ENCODE results near the gene IGF2R.
"Not testable (repeated sequence)": the region's sequence is repeated elsewhere in the genome, so short reads cannot be mapped to it uniquely, and the experiment has no call there.

IGF2R gene

DNA sequence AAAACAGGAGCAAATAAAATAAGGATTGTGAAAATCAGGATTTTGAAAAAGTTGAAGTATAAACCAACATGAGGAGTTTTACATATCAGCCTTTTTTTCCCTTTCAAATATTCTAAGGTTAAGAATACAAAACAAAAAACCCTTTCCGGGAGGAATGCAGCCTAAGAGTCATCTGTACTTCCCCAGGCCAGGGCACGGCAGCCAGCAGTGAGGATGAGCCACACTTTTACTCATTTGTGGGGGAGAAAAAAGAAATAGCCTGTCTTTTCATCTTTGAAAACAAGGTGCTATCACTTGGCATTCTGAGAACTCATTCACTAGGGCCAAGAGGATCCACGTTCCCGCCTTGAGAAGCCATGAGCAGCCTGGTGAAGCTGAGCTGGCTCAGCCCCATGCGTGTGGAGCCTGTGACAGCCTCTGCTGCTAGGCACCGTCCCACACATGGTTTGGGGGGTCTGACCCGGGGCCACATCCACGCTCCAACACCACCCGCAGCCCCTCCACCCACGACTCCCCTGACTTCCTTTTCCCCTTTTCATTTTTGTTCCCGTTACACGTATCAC lies 164.0 kb downstream of the IGF2R start:
- H3K9me3 ChIP-seq (ENCODE audit: control insufficient read depth, low read length): no peaks in the 10 kb centered on the region
- H3K36me3 ChIP-seq (ENCODE audit: control insufficient read depth, insufficient read depth, low read length): no peaks in the 10 kb centered on the region
- H3K27me3 ChIP-seq (ENCODE audit: control insufficient read depth, insufficient read depth, low read length): no peaks in the 10 kb centered on the region
- no peak overlapping the region for H3K9ac ChIP-seq (ENCODE audit: low read length)
- H3K4me1 ChIP-seq (ENCODE audit: control insufficient read depth, insufficient read depth, low read length): peaks cover 6% of the 10 kb centered on the region
- H3K4me3 ChIP-seq (ENCODE audit: low read length): no peak overlapping the region

DNA sequence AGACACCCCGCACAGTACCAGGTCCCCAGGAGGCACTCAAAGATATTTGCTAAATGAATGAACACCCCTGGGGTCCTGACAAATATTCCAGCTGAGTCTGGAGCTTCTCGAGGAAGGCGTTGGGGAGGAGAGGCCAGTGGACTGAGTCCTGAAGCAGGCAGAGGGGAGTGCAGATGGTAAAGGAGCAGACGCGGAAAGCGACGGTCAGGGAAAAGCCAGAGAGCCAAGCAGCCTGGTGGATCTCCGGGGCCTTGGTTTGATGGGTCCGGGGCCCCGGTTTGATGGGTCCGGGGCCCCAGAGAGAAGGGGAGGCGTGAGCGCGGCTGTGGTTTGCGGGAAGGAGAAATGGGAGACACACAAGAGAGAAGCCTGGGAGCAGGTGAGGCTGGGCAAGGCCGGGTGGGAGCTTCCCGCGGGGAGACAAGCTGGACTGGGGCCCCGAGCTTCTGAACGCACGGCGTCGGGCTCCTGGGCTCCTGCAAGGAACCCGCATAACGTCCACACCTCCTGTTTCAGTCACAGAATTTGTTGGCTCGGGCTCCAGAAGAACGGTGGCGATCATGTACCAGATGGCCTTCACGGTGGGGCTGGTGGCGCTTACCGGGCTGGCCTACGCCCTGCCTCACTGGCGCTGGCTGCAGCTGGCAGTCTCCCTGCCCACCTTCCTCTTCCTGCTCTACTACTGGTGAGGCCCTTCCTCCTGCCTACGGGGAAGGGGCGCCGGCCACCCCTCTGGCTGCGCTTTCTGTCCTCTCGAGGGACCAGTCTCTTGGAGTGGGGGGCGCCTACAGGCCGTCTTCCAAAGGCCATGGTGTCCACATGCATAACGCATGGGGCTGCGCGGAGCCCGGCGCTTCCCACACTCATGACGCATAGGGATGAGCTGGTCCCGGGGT lies 164.8 kb downstream of the IGF2R start:
- peaks cover 12% of the 10 kb centered on the region for H3K4me1 ChIP-seq (ENCODE audit: control insufficient read depth, insufficient read depth, low read length)
- no peaks in the 10 kb centered on the region for H3K36me3 ChIP-seq (ENCODE audit: control insufficient read depth, insufficient read depth, low read length)
- no peak overlapping the region for H3K4me3 ChIP-seq (ENCODE audit: low read length)
- H3K9me3 ChIP-seq (ENCODE audit: control insufficient read depth, low read length): no peaks in the 10 kb centered on the region
- H3K9ac ChIP-seq (ENCODE audit: low read length): no peak overlapping the region
- no peaks in the 10 kb centered on the region for H3K27me3 ChIP-seq (ENCODE audit: control insufficient read depth, insufficient read depth, low read length)

DNA sequence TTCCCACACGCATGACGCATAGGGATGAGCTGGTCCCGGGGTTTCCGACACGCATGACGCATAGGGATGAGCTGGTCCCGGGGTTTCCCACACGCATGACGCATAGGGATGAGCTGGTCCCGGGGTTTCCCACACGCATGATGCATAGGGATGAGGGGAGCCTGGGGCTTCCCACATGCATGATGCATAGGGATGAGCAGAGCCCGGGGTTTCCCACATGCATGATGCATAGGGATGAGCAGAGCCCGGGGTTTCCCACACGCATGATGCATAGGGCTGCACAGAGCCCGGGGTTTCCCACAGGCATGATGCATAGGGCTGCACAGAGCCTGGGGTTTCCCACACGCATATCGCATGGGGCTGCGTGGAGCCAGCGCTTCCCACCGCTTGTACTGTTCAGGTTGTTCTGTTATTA lies 165.5 kb downstream of the IGF2R start:
- H3K4me3 ChIP-seq (ENCODE audit: low read length); H3K36me3 ChIP-seq (ENCODE audit: control insufficient read depth, insufficient read depth, low read length); H3K9ac ChIP-seq (ENCODE audit: low read length); H3K27me3 ChIP-seq (ENCODE audit: control insufficient read depth, insufficient read depth, low read length); H3K9me3 ChIP-seq (ENCODE audit: control insufficient read depth, low read length): not testable (repeated sequence)
- peaks cover 12% of the 10 kb centered on the region for H3K4me1 ChIP-seq (ENCODE audit: control insufficient read depth, insufficient read depth, low read length)

DNA sequence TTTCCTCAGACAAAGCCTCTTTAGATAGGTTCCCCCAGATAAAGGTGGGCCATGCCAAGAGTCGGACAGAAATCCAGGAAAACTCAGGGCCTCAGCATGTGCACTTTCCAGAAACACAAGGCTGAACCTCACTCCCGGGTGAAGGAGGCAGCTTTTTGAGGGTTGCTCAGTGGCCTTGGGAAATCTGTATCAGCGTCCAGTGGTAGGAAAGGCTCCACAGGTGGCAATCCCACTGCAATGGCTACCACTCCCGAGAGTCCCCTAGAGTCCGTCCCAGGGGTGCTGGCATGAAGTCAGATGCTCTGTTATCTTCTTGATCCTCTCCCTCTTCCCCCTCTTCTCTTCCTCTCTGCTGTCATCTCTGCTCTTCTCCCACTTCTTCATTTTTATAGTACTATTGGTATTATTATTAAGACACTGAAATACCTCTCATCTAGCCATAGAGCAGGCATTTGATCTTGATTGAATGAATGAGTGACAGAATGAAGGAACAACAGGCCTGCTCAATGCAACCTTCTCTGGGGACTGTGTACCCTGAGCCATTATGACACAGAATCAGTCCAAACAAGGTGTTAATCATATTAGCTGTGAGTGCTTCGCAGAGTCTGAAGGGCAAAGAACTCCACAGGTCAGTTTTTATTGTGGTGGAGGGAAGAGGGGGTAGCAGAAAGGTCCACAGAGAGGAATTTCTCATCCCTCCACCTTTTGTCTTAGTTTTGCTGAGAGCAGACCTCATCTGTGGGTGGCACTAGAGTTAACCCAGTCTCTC lies 166.1 kb downstream of the IGF2R start:
- Histone ChIP-seq H3K9ac (ENCODE audit: low read length) (no peak overlapping the region), H3K9me3 (ENCODE audit: control insufficient read depth, low read length) (no peaks in the 10 kb centered on the region), H3K36me3 (ENCODE audit: control insufficient read depth, insufficient read depth, low read length) (no peaks in the 10 kb centered on the region), H3K27me3 (ENCODE audit: control insufficient read depth, insufficient read depth, low read length) (no peaks in the 10 kb centered on the region), H3K4me1 (ENCODE audit: control insufficient read depth, insufficient read depth, low read length) (peaks cover 12% of the 10 kb centered on the region), H3K4me3 (ENCODE audit: low read length) (no peak overlapping the region)

DNA sequence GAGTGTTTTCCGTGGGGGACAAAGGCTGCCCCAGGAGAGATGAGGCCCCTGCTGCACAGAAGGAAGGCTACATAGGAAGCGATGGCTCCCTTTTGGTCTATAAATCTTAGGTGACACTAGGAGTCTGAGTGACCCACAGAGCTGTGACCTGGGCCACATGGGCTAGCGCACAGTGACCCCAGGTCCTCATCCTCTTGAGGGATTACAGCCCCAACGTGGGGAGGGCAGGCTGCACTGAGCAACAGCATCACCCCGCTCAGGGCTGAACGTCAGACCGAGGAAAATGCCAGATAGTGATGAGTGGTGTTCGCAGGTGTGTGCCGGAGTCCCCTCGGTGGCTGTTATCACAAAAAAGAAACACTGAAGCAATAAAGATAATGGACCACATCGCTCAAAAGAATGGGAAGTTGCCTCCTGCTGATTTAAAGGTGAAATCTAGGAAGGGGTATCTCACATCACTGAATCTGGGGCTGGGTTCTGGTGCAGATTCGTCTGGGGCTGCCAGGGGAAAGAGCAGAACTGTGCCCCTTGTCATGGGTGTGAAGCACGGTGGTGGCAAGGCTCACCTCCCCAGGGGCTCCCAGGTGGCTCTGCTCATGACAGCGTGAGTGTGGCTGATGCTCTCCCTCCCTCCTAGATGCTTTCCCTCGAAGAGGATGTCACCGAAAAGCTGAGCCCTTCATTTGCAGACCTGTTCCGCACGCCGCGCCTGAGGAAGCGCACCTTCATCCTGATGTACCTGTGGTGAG lies 167.2 kb downstream of the IGF2R start:
- Histone ChIP-seq H3K9me3 (ENCODE audit: control insufficient read depth, low read length) (no peaks in the 10 kb centered on the region), H3K27me3 (ENCODE audit: control insufficient read depth, insufficient read depth, low read length) (no peaks in the 10 kb centered on the region), H3K4me3 (ENCODE audit: low read length) (no peak overlapping the region), H3K9ac (ENCODE audit: low read length) (no peak overlapping the region), H3K36me3 (ENCODE audit: control insufficient read depth, insufficient read depth, low read length) (no peaks in the 10 kb centered on the region), H3K4me1 (ENCODE audit: control insufficient read depth, insufficient read depth, low read length) (peaks cover 12% of the 10 kb centered on the region)

DNA sequence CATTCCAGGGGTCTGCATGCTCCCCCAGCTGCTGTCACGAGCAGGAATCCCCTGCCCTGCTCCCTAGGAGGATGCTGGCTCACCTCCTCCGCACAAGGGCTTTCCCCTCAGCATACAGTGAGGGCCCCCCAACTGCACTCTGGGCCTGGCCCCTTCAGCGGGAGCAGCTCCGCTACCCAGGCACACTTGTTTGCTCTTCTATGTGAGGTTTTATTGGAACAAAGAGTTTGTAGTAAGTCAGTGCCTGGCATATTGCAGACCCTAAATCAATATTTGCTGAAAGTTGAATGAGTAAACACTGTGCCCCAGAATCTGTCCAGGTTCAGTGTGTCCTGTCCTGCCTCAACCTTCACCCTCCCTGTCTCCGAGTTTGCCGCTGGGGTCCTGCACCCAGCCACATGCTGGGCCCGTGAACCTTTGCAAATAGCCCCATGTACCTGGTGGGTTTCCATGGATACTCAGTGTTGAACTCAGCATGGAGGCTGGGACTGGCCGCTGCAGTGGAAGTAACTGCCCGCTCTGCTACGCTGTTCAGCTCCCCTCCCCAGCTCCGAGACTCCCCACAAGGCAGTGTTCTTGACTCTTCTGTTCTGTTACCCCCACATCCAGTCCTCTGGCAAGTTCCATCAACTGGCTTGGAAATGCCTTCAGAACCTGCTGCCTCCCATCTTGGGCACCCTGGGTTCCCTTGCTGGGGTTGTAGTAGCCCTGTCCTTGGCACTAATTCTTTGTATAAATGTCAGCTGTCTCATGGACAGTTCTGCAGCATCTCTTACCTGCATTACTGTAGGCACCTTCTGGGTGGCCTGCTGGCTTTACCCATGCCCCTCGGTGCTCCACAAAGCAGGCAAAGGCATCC lies 168.5 kb downstream of the IGF2R start:
- Histone ChIP-seq H3K9me3 (ENCODE audit: control insufficient read depth, low read length) (no peaks in the 10 kb centered on the region), H3K9ac (ENCODE audit: low read length) (no peak overlapping the region), H3K36me3 (ENCODE audit: control insufficient read depth, insufficient read depth, low read length) (no peaks in the 10 kb centered on the region), H3K4me1 (ENCODE audit: control insufficient read depth, insufficient read depth, low read length) (peaks cover 12% of the 10 kb centered on the region), H3K27me3 (ENCODE audit: control insufficient read depth, insufficient read depth, low read length) (no peaks in the 10 kb centered on the region), H3K4me3 (ENCODE audit: low read length) (no peak overlapping the region)

DNA sequence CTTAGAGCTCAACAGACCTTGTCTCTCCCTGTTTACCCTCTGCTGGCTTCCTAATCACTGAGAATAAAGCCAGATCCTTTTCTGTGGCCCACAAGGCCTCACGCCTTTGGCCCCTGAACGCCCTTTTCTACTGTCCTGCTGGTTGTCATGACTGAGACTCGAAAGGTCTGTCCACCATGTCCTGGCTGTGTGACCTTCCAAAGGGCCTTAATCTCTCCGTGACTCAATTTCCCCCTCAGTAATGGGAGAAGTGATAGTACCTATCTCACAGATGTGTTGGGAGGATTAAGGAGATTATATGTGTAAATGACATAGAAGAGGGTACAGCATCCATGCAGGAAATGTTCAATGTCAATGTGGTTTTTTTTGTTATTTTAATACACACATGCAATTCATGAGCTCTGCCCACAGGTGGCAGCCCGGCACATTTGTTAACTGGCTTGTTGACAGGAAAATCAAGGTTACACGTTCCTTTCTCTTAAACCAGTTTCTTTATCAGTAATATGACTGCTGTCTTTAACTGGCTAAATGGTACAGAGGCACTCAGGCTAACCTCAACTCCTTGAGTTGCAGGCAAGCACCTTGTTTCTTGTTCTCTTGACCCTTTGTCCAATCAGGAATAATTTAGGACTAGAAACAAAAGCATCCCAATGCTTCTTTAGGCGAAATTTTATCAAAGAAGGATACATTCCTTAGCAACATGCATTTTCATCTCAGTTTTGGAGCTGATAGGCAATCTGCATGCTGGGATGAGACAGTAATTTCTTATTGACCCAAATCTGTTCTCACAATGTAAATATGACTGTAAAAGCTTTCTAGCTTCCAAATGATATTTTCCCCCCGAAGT lies 169.3 kb downstream of the IGF2R start:
- Histone ChIP-seq H3K4me3 (ENCODE audit: low read length) (no peak overlapping the region), H3K4me1 (ENCODE audit: control insufficient read depth, insufficient read depth, low read length) (peaks cover 12% of the 10 kb centered on the region), H3K9ac (ENCODE audit: low read length) (no peak overlapping the region), H3K9me3 (ENCODE audit: control insufficient read depth, low read length) (no peaks in the 10 kb centered on the region), H3K27me3 (ENCODE audit: control insufficient read depth, insufficient read depth, low read length) (no peaks in the 10 kb centered on the region), H3K36me3 (ENCODE audit: control insufficient read depth, insufficient read depth, low read length) (no peaks in the 10 kb centered on the region)

DNA sequence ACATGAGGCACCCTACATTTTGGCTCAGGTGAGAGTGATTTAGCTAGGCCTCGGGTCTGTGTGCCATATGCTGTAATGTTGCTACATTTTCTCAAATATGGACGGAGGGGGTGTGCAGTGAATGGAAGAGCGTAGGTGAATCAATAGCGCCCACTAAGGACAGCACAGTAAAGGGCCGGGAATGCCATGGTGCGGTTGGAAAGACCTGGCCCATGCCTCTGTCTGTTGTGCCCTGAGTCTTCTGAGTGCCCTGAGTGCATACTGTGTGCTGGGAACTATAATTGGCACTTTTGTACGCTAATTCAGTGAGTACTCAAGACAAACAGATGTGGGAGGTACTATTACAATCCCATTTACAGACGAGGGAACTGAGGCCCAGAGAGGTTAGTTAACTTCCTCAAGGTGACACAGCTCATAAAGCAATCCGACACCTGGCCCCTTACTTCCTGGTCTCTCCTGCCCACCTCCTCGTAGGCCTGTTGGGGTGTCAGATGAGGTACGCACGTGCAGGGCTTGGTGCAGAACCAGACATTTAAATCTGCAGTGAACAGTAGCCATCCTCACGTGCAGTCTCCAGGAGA lies 170.0 kb downstream of the IGF2R start:
- Histone ChIP-seq H3K4me3 (ENCODE audit: low read length) (no peak overlapping the region), H3K36me3 (ENCODE audit: control insufficient read depth, insufficient read depth, low read length) (no peaks in the 10 kb centered on the region), H3K9me3 (ENCODE audit: control insufficient read depth, low read length) (no peaks in the 10 kb centered on the region), H3K27me3 (ENCODE audit: control insufficient read depth, insufficient read depth, low read length) (no peaks in the 10 kb centered on the region), H3K4me1 (ENCODE audit: control insufficient read depth, insufficient read depth, low read length) (peaks cover 12% of the 10 kb centered on the region), H3K9ac (ENCODE audit: low read length) (no peak overlapping the region)

DNA sequence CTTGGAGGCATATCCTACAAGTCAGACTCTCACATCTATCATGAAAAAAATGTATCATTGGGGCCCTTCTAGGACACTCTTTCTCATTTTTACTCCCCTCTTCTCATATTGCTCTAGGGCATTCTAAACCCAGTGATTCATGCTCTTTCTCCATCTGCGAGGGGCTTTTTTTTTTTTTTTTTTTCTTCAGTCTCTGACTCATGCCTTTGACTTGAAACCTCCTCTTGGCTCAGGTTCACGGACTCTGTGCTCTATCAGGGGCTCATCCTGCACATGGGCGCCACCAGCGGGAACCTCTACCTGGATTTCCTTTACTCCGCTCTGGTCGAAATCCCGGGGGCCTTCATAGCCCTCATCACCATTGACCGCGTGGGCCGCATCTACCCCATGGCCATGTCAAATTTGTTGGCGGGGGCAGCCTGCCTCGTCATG lies 170.6 kb downstream of the IGF2R start:
- Histone ChIP-seq H3K4me3 (ENCODE audit: low read length) (no peak overlapping the region), H3K36me3 (ENCODE audit: control insufficient read depth, insufficient read depth, low read length) (no peaks in the 10 kb centered on the region), H3K9me3 (ENCODE audit: control insufficient read depth, low read length) (no peaks in the 10 kb centered on the region), H3K4me1 (ENCODE audit: control insufficient read depth, insufficient read depth, low read length) (peaks cover 12% of the 10 kb centered on the region), H3K9ac (ENCODE audit: low read length) (no peak overlapping the region), H3K27me3 (ENCODE audit: control insufficient read depth, insufficient read depth, low read length) (no peaks in the 10 kb centered on the region)

DNA sequence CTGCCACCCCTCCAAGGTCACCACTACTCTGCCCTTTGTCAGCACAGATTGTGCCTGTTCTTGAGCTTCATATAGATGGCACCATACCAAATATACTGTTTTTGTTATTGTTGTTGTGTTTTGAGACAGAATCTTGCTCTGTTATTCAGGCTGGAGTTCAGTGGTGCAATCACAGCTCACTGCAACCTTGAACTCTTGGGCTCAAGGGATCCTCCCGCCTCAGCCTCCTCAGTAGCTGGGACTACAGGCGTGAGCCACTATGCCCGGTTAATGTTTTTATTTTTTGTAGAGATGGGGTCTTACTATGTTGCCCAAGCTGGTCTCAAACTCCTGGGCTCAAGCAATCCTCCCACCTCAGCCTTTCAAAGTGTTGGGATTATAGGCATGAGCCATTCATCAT lies 171.6 kb downstream of the IGF2R start:
- H3K36me3 ChIP-seq (ENCODE audit: control insufficient read depth, insufficient read depth, low read length); H3K27me3 ChIP-seq (ENCODE audit: control insufficient read depth, insufficient read depth, low read length); H3K4me3 ChIP-seq (ENCODE audit: low read length); H3K9me3 ChIP-seq (ENCODE audit: control insufficient read depth, low read length); H3K9ac ChIP-seq (ENCODE audit: low read length): not testable (repeated sequence)
- peaks cover 12% of the 10 kb centered on the region for H3K4me1 ChIP-seq (ENCODE audit: control insufficient read depth, insufficient read depth, low read length)

Measured in mucosa of stomach (tissue), 1 donor.